HCT116 (cell line): ENCODE results near the gene DUOXA1. TPM values are rescaled to one million over a fixed set of nuclear protein-coding genes. Genes with fewer than 3 reads are reported as not detected.

Experiments
- ATAC-seq: fragments of 200-7000 bp; cut with Tn5 transposase; 2 replicates; pipeline ENCODE4 v1.9.1; 2020; ENCODE audit warnings: mild to moderate bottlenecking, moderate library complexity
- BruUV-seq: library from RNA; stranded (reverse); fragments of 400-500 nt; replicated peaks from 2 replicates; lab custom pipeline; 2021; lab: Mats Ljungman, UMichigan
- CTCF ChIA-PET: fragments of 300-600 bp; sonication (Branson Sonifier 250); formaldehyde crosslinking; loops from one replicate; lab custom pipeline; 2021; ENCODE audit warnings: antibody characterized with exemption; lab: Charles Lee
- POLR2A ChIA-PET: fragments of 300-600, 350-600 bp; sonication (Branson Sonifier 250); formaldehyde crosslinking; loops from one replicate; lab custom pipeline; 2021; ENCODE audit warnings: antibody characterized with exemption; lab: Charles Lee
- RAD21 ChIA-PET, 2 experiments: fragments of 300-600 bp; sonication (Branson Sonifier 250); formaldehyde crosslinking; loops; one replicate each; lab custom pipeline; 2023; ENCODE audit warnings: low total read pairs in 2 of 2; ENCODE audit not compliant: uncharacterized antibody in 2 of 2, unreplicated experiment in 2 of 2, low non-redundant PET in 1 of 2; lab: Charles Lee
- DNase-seq: peaks from one replicate; pipeline ENCODE4 v3.0.0-alpha.2; 2010; ENCODE audit warnings: low read depth, low spot score
- H2AFZ ChIP-seq: fragments of 200-600 bp; shearing (Covaris generic), sonication (generic); 2 replicates; pipeline ENCODE4 v1.6.1; 2017; ENCODE audit warnings: low read depth, mixed run types, mixed read lengths, antibody characterized with exemption, low read length; ENCODE audit not compliant: poor library complexity, severe bottlenecking
- H3K27ac ChIP-seq: 2 replicates; pipeline ENCODE4 v1.5.1; 2012; ENCODE audit warnings: low read depth, low read length
- H3K27me3 ChIP-seq: fragments of 200-600 bp; sonication (generic); 2 replicates; pipeline ENCODE4 v1.6.1; 2016; ENCODE audit warnings: mixed run types, low read length, mixed read lengths; ENCODE audit not compliant: insufficient read depth
- H3K36me3 ChIP-seq, 2 experiments: fragments of 200-500 bp in 1 of 2; fragments of 200-600 bp in 1 of 2; sonication (Bioruptor generic) in 1 of 2; sonication (generic) in 1 of 2; 2 replicates each; pipeline versions ENCODE4 v1.5.1 to v1.6.1; 2014 to 2016; ENCODE audit warnings: low read length in 2 of 2, inconsistent platforms in 1 of 2, mixed read lengths in 1 of 2, mixed run types in 1 of 2; ENCODE audit not compliant: insufficient read depth in 2 of 2, control insufficient read depth in 1 of 2
- H3K4me1 ChIP-seq, 2 experiments: fragments of 200-600 bp in 1 of 2; sonication (generic) in 1 of 2; 2 replicates each; pipeline versions ENCODE4 v1.5.1 to v1.6.1; 2012 to 2017; ENCODE audit warnings: low read length in 2 of 2, inconsistent platforms in 1 of 2, mild to moderate bottlenecking in 1 of 2, mixed read lengths in 1 of 2, mixed run types in 1 of 2, moderate library complexity in 1 of 2; ENCODE audit not compliant: insufficient read depth in 2 of 2, control insufficient read depth in 1 of 2
- H3K4me2 ChIP-seq: fragments of 200-600 bp; sonication (generic); 2 replicates; pipeline ENCODE4 v1.6.1; 2017; ENCODE audit warnings: mixed run types, low read length, mixed read lengths
- H3K4me3 ChIP-seq, 2 experiments: fragments of 200-600 bp in 1 of 2; sonication (generic) in 1 of 2; replicated peaks in 1 of 2; 2 replicates each; pipeline ENCODE4 v1.5.1; 2011 to 2016; ENCODE audit warnings: low read length in 2 of 2, control low read depth in 1 of 2, low read depth in 1 of 2, mild to moderate bottlenecking in 1 of 2, mixed read lengths in 1 of 2, mixed run types in 1 of 2
- H3K79me2 ChIP-seq: fragments of 200-600 bp; sonication (generic); 2 replicates; pipeline ENCODE4 v1.6.1; 2017; ENCODE audit warnings: mild to moderate bottlenecking, mixed run types, low read length, moderate library complexity, mixed read lengths; ENCODE audit not compliant: insufficient read depth
- H3K9ac ChIP-seq: fragments of 200-600 bp; sonication (generic); 2 replicates; pipeline ENCODE4 v1.6.1; 2016; ENCODE audit warnings: low read length, mixed read lengths
- H3K9me2 ChIP-seq: fragments of 200-600 bp; sonication (generic), shearing (Covaris generic); 2 replicates; pipeline ENCODE4 v1.6.1; 2017; ENCODE audit warnings: mixed run types, mild to moderate bottlenecking, moderate library complexity; ENCODE audit not compliant: insufficient read depth
- H3K9me3 ChIP-seq, 2 experiments: fragments of 200-500 bp in 1 of 2; fragments of 200-600 bp in 1 of 2; sonication (Bioruptor generic) in 1 of 2; sonication (generic) in 1 of 2; 2 replicates each; pipeline ENCODE4 v1.6.1; 2014 to 2017; ENCODE audit warnings: low read length in 2 of 2, mixed read lengths in 2 of 2, inconsistent platforms in 1 of 2, low read depth in 1 of 2, mild to moderate bottlenecking in 1 of 2, mixed run types in 1 of 2, moderate library complexity in 1 of 2; ENCODE audit not compliant: control insufficient read depth in 1 of 2, insufficient read depth in 1 of 2
- H4K20me1 ChIP-seq: fragments of 200-600 bp; sonication (generic), shearing (Covaris generic); 2 replicates; pipeline ENCODE4 v1.6.1; 2017; ENCODE audit warnings: mixed run types, mild to moderate bottlenecking, moderate library complexity; ENCODE audit not compliant: insufficient read depth
- CEBPB ChIP-seq: IDR thresholded peaks from 2 replicates; pipeline ENCODE4 v1.6.1; 2012; ENCODE audit warnings: low read depth
- EGR1 ChIP-seq: IDR thresholded peaks from 2 replicates; pipeline ENCODE4 v1.6.1; 2012; ENCODE audit warnings: low read depth
- ELF1 ChIP-seq: IDR thresholded peaks from 2 replicates; pipeline ENCODE4 v1.6.1; 2012; ENCODE audit warnings: low read depth, borderline replicate concordance
- EZH2 ChIP-seq: fragments of 200-600 bp; sonication (generic); IDR thresholded peaks from 2 replicates; pipeline ENCODE4 v1.6.1; 2017; ENCODE audit warnings: antibody characterized with exemption, mixed run types
- FOSL1 ChIP-seq: IDR thresholded peaks from 2 replicates; pipeline ENCODE4 v1.6.1; 2012; ENCODE audit warnings: low read depth
- POLR2A ChIP-seq: IDR thresholded peaks from 2 replicates; pipeline ENCODE4 v1.7.0; 2011; ENCODE audit warnings: borderline replicate concordance; ENCODE audit not compliant: insufficient read depth, insufficient read length; ENCODE audit errors: extremely low read depth
- RAD21 ChIP-seq: IDR thresholded peaks from 2 replicates; pipeline ENCODE4 v1.6.1; 2012; ENCODE audit warnings: low read depth, mild to moderate bottlenecking
- REST ChIP-seq: IDR thresholded peaks from 2 replicates; pipeline ENCODE4 v1.6.1; 2012; ENCODE audit warnings: low read depth
- SIN3A ChIP-seq: IDR thresholded peaks from 2 replicates; pipeline ENCODE4 v1.6.1; 2012; ENCODE audit warnings: low read depth
- SP1 ChIP-seq: IDR thresholded peaks from 2 replicates; pipeline ENCODE4 v1.6.1; 2012; ENCODE audit warnings: low read depth
- ZBTB33 ChIP-seq: IDR thresholded peaks from 2 replicates; pipeline ENCODE4 v1.6.1; 2011; ENCODE audit warnings: mild to moderate bottlenecking, low read length, moderate library complexity; ENCODE audit not compliant: insufficient replicate concordance; ENCODE audit errors: extremely low read depth
- intact Hi-C: fragments of 100-400 bp; cut with micrococcal nuclease; formaldehyde crosslinking; loops from 2 replicates; pipeline ENCODE4 v1.10.0; 2022
- total RNA-seq: library from RNA; stranded (reverse); gene quantifications from one replicate; pipeline ENCODE4 v1.2.1, GENCODE V29; 2021; ENCODE audit not compliant: unreplicated experiment
- TF ChIP-seq, protein P1 (sequence below): IDR thresholded peaks from 2 replicates; pipeline ENCODE4 v1.6.1; 2012
- TF ChIP-seq, protein P2 (sequence below), 3 experiments: fragments of 200-600 bp in 1 of 3; sonication (generic) in 1 of 3; IDR thresholded peaks in 2 of 3; conservative IDR thresholded peaks in 1 of 3; 2 replicates each; pipeline ENCODE4 v1.5.1; 2012 to 2017; ENCODE audit warnings: low read depth in 2 of 3, low read length in 2 of 3, antibody characterized with exemption in 1 of 3, borderline replicate concordance in 1 of 3, control low read depth in 1 of 3, mild to moderate bottlenecking in 1 of 3, mixed read lengths in 1 of 3, mixed run types in 1 of 3, moderate library complexity in 1 of 3; ENCODE audit not compliant: insufficient read depth in 1 of 3
- TF ChIP-seq, protein P3 (sequence below): IDR thresholded peaks from 2 replicates; pipeline ENCODE4 v1.6.1; 2012

DUOXA1 gene
- total RNA-seq, 1 experiment from 2014 or later, result 2.3 TPM

DNA sequence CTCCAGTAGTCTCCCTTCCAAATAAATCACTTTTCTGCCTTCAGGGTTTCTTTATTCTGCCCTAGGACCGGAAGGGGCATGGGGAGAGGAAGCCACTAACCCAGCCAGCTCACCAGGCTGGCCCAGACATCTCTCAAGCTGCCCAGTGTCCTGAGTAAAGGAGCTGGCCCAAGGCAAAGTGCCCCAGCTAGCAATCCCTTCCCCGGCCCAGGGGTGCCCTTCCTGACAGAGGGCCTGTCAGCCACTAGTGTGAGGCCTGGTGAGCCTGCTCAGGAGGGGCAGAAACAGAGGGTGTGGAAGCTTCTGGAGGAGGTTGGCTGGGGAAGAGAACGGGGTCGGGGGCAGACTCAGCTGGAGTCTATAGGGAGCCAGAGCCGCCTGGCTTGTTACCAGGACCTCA lies 35.9 kb upstream of the DUOXA1 start:
- Histone ChIP-seq H2AFZ (no peak overlapping the region), H3K4me3 (no peak overlapping the region), H3K27me3 (no peaks in the 10 kb centered on the region), H3K9me2 (no peaks in the 10 kb centered on the region), H3K9me3 (no peaks in the 10 kb centered on the region), H3K27ac (peak overlapping the region; percentile 8; the same call in 1 of the 2 replicates), H3K79me2 (0 out of 2 replicates have a peak, but pooled peaks cover 6% of the 10 kb centered on the region), H3K36me3 (no peaks in the 10 kb centered on the region), H3K4me1 (peaks cover 15 to 34% of the 10 kb centered on the region in 2 experiments), H3K9ac (no peak overlapping the region), H4K20me1 (no peaks in the 10 kb centered on the region), H3K4me2 (peak overlapping the region; percentile 80; the same call in 1 of the 2 replicates)
- no peak for DNase-seq
- ATAC-seq, result no peak
- ChIA-PET POLR2A (no interaction called here), RAD21 (no interaction called here), CTCF (interaction anchor here (0.9 to 3.3 kb wide), 2 partner anchors 34 to 265 kb away, joined by 3 to 44 read pairs; no protein-coding TSS in a partner anchor)
- BruUV-seq, result no TSS peak
- TF ChIP-seq POLR2A, result no peak
- no peak for TF ChIP-seq SP1
- TF ChIP-seq, protein P1, sequence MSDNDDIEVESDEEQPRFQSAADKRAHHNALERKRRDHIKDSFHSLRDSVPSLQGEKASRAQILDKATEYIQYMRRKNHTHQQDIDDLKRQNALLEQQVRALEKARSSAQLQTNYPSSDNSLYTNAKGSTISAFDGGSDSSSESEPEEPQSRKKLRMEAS, result no peak
- no peak for TF ChIP-seq FOSL1
- TF ChIP-seq RAD21, result no peak
- no peak for TF ChIP-seq ELF1
- TF ChIP-seq SIN3A, result no peak
- TF ChIP-seq, protein P2, sequence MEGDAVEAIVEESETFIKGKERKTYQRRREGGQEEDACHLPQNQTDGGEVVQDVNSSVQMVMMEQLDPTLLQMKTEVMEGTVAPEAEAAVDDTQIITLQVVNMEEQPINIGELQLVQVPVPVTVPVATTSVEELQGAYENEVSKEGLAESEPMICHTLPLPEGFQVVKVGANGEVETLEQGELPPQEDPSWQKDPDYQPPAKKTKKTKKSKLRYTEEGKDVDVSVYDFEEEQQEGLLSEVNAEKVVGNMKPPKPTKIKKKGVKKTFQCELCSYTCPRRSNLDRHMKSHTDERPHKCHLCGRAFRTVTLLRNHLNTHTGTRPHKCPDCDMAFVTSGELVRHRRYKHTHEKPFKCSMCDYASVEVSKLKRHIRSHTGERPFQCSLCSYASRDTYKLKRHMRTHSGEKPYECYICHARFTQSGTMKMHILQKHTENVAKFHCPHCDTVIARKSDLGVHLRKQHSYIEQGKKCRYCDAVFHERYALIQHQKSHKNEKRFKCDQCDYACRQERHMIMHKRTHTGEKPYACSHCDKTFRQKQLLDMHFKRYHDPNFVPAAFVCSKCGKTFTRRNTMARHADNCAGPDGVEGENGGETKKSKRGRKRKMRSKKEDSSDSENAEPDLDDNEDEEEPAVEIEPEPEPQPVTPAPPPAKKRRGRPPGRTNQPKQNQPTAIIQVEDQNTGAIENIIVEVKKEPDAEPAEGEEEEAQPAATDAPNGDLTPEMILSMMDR (IDR thresholded peaks at IDR 0.05 in 2 of 3, conservative IDR thresholded peaks at IDR 0.05 in 1 of 3; ENCODE audit: borderline replicate concordance in 1 of 3, insufficient read depth in 1 of 3, low read depth in 2 of 3, low read length in 2 of 3), result no peak
- no peak for TF ChIP-seq REST
- no peak for TF ChIP-seq EZH2
- TF ChIP-seq EGR1, result no peak
- no peak for TF ChIP-seq CEBPB
- TF ChIP-seq ZBTB33, result no peak
- TF ChIP-seq, protein P3, sequence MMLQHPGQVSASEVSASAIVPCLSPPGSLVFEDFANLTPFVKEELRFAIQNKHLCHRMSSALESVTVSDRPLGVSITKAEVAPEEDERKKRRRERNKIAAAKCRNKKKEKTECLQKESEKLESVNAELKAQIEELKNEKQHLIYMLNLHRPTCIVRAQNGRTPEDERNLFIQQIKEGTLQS, result no peak
- intact Hi-C loops, result loop anchor here (10.0 kb wide), 1 partner anchor 449 kb away; no protein-coding TSS in a partner anchor
